ENCODE results near the gene CSMD2.

The CSMD2 gene

DNA sequence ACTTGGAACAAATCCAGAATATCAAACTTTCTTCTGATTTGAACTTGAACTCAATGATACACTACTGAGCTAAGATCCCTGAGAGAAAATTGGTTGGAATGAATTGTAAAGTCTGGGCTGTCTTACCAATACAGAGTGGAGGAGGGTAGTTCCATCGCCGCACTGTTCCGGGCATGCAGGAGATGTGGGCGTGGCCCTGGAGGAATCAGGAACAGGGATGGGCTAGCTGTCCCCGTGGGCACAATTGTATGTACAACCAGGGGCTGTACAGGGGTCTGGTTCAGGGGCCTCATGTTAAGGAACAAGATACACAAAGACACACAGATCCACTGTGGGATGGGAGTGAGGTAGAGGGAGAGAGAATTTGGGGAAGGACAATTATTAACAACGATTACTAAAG is 548.2 kb downstream of the CSMD2 start:
- H3K36me3 ChIP-seq (ENCODE audit: insufficient read depth, low read length) = no peaks in the 10 kb centered on the region
- H4K20me1 ChIP-seq (ENCODE audit: insufficient read depth, low read length) = no peaks in the 10 kb centered on the region
- no peaks in the 10 kb centered on the region for H3K4me1 ChIP-seq (ENCODE audit: insufficient read depth, low read length)
- H2AFZ ChIP-seq (ENCODE audit: low read depth, low read length) = no peak overlapping the region
- H3K4me2 ChIP-seq (ENCODE audit: insufficient read depth, low read length) = no peak overlapping the region
- H3K4me3 ChIP-seq (ENCODE audit: low read depth in 1 of 2, low read length in 2 of 2) = no peak overlapping the region
- DNase-seq (no peak), ATAC-seq (ENCODE audit: insufficient read depth, low read depth) (no peak)
- no peak overlapping the region for H3K27ac ChIP-seq (ENCODE audit: low read length)
- H3K27me3 ChIP-seq (ENCODE audit: insufficient read depth, low read length, poor library complexity) = peaks cover 38% of the 10 kb centered on the region
- H3K9ac ChIP-seq (ENCODE audit: low read depth, low read length) = no peak overlapping the region
- no peaks in the 10 kb centered on the region for H3K9me3 ChIP-seq (ENCODE audit: insufficient read depth, low read length, severe bottlenecking)
- TF ChIP-seq, protein P1, sequence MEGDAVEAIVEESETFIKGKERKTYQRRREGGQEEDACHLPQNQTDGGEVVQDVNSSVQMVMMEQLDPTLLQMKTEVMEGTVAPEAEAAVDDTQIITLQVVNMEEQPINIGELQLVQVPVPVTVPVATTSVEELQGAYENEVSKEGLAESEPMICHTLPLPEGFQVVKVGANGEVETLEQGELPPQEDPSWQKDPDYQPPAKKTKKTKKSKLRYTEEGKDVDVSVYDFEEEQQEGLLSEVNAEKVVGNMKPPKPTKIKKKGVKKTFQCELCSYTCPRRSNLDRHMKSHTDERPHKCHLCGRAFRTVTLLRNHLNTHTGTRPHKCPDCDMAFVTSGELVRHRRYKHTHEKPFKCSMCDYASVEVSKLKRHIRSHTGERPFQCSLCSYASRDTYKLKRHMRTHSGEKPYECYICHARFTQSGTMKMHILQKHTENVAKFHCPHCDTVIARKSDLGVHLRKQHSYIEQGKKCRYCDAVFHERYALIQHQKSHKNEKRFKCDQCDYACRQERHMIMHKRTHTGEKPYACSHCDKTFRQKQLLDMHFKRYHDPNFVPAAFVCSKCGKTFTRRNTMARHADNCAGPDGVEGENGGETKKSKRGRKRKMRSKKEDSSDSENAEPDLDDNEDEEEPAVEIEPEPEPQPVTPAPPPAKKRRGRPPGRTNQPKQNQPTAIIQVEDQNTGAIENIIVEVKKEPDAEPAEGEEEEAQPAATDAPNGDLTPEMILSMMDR (IDR thresholded peaks at IDR 0.05; ENCODE audit: borderline replicate concordance, extremely low read depth, low read length, poor library complexity, severe bottlenecking) = no peak
- no peak for TF ChIP-seq EZH2 (IDR thresholded peaks at IDR 0.05; ENCODE audit: borderline replicate concordance, low read depth, low read length, severe bottlenecking)
- no peaks in the 10 kb centered on the region for H3K79me2 ChIP-seq (ENCODE audit: insufficient read depth, low read length)

DNA sequence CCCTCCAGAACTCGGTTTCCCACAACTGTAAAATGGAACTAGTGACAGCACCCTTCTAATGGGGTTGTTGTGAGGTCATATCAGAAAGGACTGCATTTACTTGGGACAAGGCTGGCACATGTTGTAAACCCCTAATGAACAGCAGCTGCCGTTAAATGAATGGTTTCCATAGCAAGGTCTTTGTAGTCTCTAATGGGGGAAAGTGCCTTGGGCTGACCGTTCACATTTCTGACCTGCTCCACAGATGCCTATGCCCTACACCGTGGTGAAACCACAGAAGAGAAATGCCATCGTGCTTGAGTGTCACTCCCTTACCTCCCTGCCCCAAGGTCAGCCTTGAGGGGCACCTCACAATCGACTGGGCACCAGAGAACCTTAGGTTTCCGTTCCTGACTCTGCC is 549.5 kb downstream of the CSMD2 start:
- Histone ChIP-seq H3K79me2 (ENCODE audit: insufficient read depth, low read length) (no peaks in the 10 kb centered on the region), H3K36me3 (ENCODE audit: insufficient read depth, low read length) (no peaks in the 10 kb centered on the region), H4K20me1 (ENCODE audit: insufficient read depth, low read length) (no peaks in the 10 kb centered on the region), H2AFZ (ENCODE audit: low read depth, low read length) (no peak overlapping the region), H3K4me2 (ENCODE audit: insufficient read depth, low read length) (no peak overlapping the region), H3K9ac (ENCODE audit: low read depth, low read length) (no peak overlapping the region), H3K27me3 (ENCODE audit: insufficient read depth, low read length, poor library complexity) (peaks cover 38% of the 10 kb centered on the region), H3K27ac (ENCODE audit: low read length) (no peak overlapping the region), H3K4me3 (ENCODE audit: low read depth in 1 of 2, low read length in 2 of 2) (no peak overlapping the region), H3K9me3 (ENCODE audit: insufficient read depth, low read length, severe bottlenecking) (no peaks in the 10 kb centered on the region), H3K4me1 (ENCODE audit: insufficient read depth, low read length) (no peaks in the 10 kb centered on the region)
- no peak for ATAC-seq (ENCODE audit: insufficient read depth, low read depth)
- no peak for TF ChIP-seq EZH2 (IDR thresholded peaks at IDR 0.05; ENCODE audit: borderline replicate concordance, low read depth, low read length, severe bottlenecking)
- TF ChIP-seq, protein P1 (IDR thresholded peaks at IDR 0.05; ENCODE audit: borderline replicate concordance, extremely low read depth, low read length, poor library complexity, severe bottlenecking) = no peak
- no peak for DNase-seq

DNA sequence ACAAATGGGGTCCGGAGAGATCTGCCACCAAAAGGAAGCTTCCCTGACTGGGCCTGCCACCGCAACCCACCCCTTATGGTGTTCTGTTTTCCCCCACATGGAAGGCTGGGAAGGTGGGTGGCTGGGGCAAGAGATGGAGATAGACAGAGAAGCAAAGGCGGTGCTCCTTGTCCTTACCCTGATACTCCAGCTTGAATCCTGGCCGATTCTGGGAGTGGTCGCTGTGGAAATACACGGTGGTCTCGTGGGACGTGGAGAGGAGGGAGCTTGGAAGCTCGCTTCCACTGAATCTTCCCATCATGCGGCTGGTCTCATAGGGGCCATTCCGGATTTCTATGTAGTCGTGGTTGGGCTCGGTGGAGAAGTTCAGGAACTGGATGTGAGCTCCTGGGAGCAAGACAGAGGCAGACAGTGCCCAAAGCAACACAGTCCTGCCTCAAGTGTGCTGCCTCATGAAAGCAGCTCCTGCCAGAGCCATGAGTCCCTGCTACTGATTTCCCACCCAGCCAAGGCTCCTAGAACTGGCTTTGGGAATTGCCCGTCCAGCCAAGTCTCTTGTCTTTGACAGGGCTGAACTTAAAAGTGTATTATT is 554.1 kb downstream of the CSMD2 start:
- H3K27me3 ChIP-seq (ENCODE audit: insufficient read depth, low read length, poor library complexity) = peaks cover 32% of the 10 kb centered on the region
- no peaks in the 10 kb centered on the region for H4K20me1 ChIP-seq (ENCODE audit: insufficient read depth, low read length)
- no peaks in the 10 kb centered on the region for H3K4me1 ChIP-seq (ENCODE audit: insufficient read depth, low read length)
- no peak for TF ChIP-seq EZH2 (IDR thresholded peaks at IDR 0.05; ENCODE audit: borderline replicate concordance, low read depth, low read length, severe bottlenecking)
- TF ChIP-seq, protein P1 (IDR thresholded peaks at IDR 0.05; ENCODE audit: borderline replicate concordance, extremely low read depth, low read length, poor library complexity, severe bottlenecking) = no peak
- ATAC-seq (ENCODE audit: insufficient read depth, low read depth) = no peak
- no peak for DNase-seq
- H3K4me2 ChIP-seq (ENCODE audit: insufficient read depth, low read length) = no peak overlapping the region
- H3K36me3 ChIP-seq (ENCODE audit: insufficient read depth, low read length) = no peaks in the 10 kb centered on the region
- H3K4me3 ChIP-seq (ENCODE audit: low read depth in 1 of 2, low read length in 2 of 2) = no peak overlapping the region
- no peaks in the 10 kb centered on the region for H3K79me2 ChIP-seq (ENCODE audit: insufficient read depth, low read length)
- H2AFZ ChIP-seq (ENCODE audit: low read depth, low read length) = no peak overlapping the region
- no peaks in the 10 kb centered on the region for H3K9me3 ChIP-seq (ENCODE audit: insufficient read depth, low read length, severe bottlenecking)
- no peak overlapping the region for H3K9ac ChIP-seq (ENCODE audit: low read depth, low read length)
- H3K27ac ChIP-seq (ENCODE audit: low read length) = no peak overlapping the region
